Measurements from ENCODE around the gene ANKFY1.

DNA sequence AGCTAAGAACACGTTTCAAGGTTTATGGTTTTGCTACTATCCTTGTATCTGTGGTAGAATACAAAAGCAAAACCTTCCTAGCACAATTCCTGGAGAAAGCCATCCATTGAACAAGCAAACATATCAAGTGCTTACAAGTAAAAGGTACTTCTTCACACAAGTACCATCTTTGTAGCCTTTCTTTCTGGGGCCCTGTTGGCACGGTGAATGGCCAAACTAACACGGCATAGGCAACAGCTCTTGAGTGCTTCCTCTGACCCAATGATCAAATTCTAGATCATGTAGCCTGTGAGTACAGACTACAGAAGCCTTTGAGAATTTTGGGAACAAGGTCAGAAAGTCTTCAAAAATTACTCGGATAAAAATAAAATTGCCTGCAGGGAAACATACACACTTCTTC, 57.9 kb downstream of the ANKFY1 start:
- TF ChIP-seq, protein P1, sequence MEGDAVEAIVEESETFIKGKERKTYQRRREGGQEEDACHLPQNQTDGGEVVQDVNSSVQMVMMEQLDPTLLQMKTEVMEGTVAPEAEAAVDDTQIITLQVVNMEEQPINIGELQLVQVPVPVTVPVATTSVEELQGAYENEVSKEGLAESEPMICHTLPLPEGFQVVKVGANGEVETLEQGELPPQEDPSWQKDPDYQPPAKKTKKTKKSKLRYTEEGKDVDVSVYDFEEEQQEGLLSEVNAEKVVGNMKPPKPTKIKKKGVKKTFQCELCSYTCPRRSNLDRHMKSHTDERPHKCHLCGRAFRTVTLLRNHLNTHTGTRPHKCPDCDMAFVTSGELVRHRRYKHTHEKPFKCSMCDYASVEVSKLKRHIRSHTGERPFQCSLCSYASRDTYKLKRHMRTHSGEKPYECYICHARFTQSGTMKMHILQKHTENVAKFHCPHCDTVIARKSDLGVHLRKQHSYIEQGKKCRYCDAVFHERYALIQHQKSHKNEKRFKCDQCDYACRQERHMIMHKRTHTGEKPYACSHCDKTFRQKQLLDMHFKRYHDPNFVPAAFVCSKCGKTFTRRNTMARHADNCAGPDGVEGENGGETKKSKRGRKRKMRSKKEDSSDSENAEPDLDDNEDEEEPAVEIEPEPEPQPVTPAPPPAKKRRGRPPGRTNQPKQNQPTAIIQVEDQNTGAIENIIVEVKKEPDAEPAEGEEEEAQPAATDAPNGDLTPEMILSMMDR (IDR thresholded peaks at IDR 0.05) = no peak
- TF ChIP-seq POLR2A (IDR thresholded peaks at IDR 0.05) = no peak
